GM12864 (cell line): ENCODE data around the gene TAF11L14.

ENCODE experiments used
- DNase-seq: peaks from one replicate; pipeline ENCODE4 v3.0.0-alpha.2; 2011; ENCODE audit warnings: low read depth
- H3K4me3 ChIP-seq: 2 replicates; pipeline ENCODE4 v1.5.1; 2011; ENCODE audit warnings: mild to moderate bottlenecking, low read depth, low read length, control low read depth
- TF ChIP-seq, protein P1 (sequence below): IDR thresholded peaks from 2 replicates; pipeline ENCODE4 v1.5.1; 2011; ENCODE audit warnings: low read depth, mild to moderate bottlenecking, moderate library complexity, low read length, control low read depth, inconsistent platforms; ENCODE audit errors: missing control alignments

The TAF11L14 gene

DNA sequence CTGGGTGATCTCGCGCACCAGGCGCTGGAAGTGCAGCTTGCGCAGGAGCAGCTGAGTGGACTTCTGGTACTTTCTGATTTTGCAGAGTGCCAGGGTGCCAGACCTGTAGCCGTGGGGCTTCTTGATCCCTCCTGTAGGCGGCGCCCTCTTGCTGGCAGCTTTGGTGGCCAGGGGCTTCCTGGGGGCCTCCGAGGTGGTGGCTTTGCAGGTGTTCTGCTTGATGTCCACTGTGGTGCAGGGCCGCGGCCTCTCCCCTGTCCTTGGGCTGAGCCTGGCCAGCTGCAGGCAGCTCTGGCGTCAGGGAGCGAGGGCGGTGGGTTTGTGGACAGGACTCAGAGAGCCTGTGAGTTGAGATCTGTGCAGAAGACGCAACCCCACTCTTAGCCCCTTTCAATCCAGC is 36.1 kb downstream of the TAF11L14 start:
- TF ChIP-seq, protein P1, sequence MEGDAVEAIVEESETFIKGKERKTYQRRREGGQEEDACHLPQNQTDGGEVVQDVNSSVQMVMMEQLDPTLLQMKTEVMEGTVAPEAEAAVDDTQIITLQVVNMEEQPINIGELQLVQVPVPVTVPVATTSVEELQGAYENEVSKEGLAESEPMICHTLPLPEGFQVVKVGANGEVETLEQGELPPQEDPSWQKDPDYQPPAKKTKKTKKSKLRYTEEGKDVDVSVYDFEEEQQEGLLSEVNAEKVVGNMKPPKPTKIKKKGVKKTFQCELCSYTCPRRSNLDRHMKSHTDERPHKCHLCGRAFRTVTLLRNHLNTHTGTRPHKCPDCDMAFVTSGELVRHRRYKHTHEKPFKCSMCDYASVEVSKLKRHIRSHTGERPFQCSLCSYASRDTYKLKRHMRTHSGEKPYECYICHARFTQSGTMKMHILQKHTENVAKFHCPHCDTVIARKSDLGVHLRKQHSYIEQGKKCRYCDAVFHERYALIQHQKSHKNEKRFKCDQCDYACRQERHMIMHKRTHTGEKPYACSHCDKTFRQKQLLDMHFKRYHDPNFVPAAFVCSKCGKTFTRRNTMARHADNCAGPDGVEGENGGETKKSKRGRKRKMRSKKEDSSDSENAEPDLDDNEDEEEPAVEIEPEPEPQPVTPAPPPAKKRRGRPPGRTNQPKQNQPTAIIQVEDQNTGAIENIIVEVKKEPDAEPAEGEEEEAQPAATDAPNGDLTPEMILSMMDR, result no peak
- H3K4me3 ChIP-seq, result no peak overlapping the region
- DNase-seq, result no peak

DNA sequence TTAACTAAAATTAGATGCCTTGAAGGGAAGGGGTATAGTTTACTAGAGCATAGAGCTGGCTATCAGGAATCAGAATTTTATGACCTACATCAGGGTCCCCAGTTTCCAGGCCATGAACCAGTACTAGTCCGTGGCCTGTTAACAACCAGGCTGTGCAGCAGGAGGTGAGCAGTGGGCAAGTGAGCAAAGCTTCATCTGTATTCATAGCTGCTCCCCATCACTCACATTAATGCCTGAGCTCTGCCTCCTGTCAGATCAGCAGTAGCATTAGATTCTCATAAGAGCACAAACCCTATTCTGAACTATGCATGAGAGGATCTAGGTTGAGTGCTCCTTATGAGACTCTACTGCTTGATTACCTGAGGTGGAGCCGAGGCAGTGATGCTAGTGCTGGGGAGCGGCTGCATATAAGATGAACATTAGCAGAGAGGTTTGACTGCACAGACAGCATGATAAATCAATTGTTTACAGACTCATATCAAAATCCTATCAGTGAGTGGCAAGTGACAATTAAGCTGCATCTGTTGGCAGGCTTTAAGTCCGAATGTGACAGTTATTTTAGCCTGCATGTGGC is 44.6 kb downstream of the TAF11L14 start:
- H3K4me3 ChIP-seq, result no peak overlapping the region
- TF ChIP-seq, protein P1, result no peak
- no peak for DNase-seq

DNA sequence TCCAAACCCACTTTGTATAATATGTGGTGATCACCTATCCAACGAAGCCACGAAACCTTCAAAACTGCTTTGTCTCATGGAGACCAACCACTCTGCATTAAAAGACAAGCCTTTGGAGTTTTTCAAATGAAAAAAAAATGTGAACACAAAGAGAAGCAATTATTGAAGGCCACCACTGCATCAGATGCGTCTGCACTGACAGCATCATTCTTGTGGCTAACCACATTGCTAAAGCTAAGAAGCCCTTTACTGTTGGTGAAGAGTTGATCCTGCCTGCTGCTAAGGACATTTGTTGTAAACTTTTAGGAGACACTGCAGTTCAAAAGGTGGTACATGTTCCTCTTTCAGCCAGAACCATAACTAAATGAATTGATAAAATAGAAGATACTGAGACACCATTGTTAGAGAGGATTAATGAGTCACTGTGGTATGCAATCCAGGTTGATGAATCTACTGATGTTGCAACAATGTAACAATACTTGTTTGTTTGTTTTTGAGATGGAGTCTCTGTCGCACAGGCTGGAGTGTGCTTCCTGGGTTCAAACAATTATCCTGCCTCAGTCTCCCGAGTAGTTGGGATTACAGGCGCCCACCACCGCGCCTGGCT is 45.4 kb downstream of the TAF11L14 start:
- TF ChIP-seq, protein P1, result no peak
- no peak for DNase-seq

DNA sequence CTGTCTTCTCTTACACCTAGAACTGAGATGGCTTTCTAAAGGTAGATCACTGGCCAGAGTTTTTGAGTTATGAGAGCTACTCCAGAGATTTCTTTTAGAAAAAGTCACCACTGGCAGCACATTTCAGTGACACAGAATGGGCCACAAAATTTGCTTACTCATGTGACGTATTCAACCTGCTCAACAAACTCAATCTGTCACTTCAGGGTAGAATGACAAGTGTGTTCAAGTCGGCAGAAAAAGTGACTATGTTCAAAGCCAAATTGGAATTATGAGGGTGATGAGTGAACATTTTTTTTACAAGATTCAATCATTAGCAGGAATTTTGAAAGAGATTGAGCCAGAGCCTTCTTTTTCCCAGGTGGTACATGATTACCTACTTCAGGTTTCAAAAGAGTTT is 46.5 kb downstream of the TAF11L14 start:
- TF ChIP-seq, protein P1, result no peak
- DNase-seq, result no peak
- no peak overlapping the region for H3K4me3 ChIP-seq

More for the DNA sequence above, 45.4 kb downstream of the TAF11L14 start:
- H3K4me3 ChIP-seq, result no peak overlapping the region
